HEK293 (cell line): ENCODE measurements around the gene TOM1L2.

Experiments used
- BCL11A ChIP-seq: fragments of 450-650 bp; formaldehyde crosslinking; IDR thresholded peaks from 2 replicates; pipeline ENCODE4 v1.5.1; 2016; ENCODE audit warnings: low read depth, missing biosample characterization, missing genetic modification characterization
- EGR2 ChIP-seq: fragments of 450-650 bp; formaldehyde crosslinking; IDR thresholded peaks from 2 replicates; pipeline ENCODE4 v1.5.1; 2016; ENCODE audit warnings: low read depth, missing biosample characterization, missing genetic modification characterization
- GFI1B ChIP-seq: fragments of 450-650 bp; formaldehyde crosslinking; IDR thresholded peaks from 2 replicates; pipeline ENCODE4 v1.5.1; 2016; ENCODE audit warnings: missing biosample characterization, missing genetic modification characterization
- GLI2 ChIP-seq: fragments of 450-650 bp; formaldehyde crosslinking; IDR thresholded peaks from 2 replicates; pipeline ENCODE4; 2017; ENCODE audit warnings: missing biosample characterization, missing genetic modification characterization, low read depth, borderline replicate concordance
- GLIS2 ChIP-seq: fragments of 450-650 bp; formaldehyde crosslinking; IDR thresholded peaks from 2 replicates; pipeline ENCODE4 v1.5.1; 2016; ENCODE audit warnings: missing biosample characterization, missing genetic modification characterization
- KLF10 ChIP-seq: fragments of 450-650 bp; IDR thresholded peaks from 2 replicates; pipeline ENCODE4 v1.5.1; 2018; ENCODE audit warnings: missing biosample characterization, mild to moderate bottlenecking, missing genetic modification characterization
- PRDM10 ChIP-seq: fragments of 450-650 bp; formaldehyde crosslinking; IDR thresholded peaks from 2 replicates; pipeline ENCODE4 v1.5.1; 2016; ENCODE audit warnings: missing biosample characterization, missing genetic modification characterization
- SALL2 ChIP-seq: fragments of 450-650 bp; formaldehyde crosslinking; IDR thresholded peaks from 2 replicates; pipeline ENCODE4 v1.5.0; 2017; ENCODE audit warnings: missing biosample characterization, mild to moderate bottlenecking, missing genetic modification characterization, borderline replicate concordance
- TCF7L2 ChIP-seq: IDR thresholded peaks from 2 replicates; pipeline ENCODE4 v1.6.1; 2011; ENCODE audit warnings: low read depth, mild to moderate bottlenecking, inconsistent platforms, low read length, moderate library complexity, borderline replicate concordance
- YY2 ChIP-seq: fragments of 450-650 bp; formaldehyde crosslinking; IDR thresholded peaks from 2 replicates; pipeline ENCODE4 v1.5.1; 2016; ENCODE audit warnings: missing biosample characterization, missing genetic modification characterization
- ZBTB10 ChIP-seq: fragments of 450-650 bp; formaldehyde crosslinking; IDR thresholded peaks from 2 replicates; pipeline ENCODE4 v1.5.1; 2016; ENCODE audit warnings: missing biosample characterization, missing genetic modification characterization
- ZBTB21 ChIP-seq: fragments of 450-650 bp; formaldehyde crosslinking; IDR thresholded peaks from 2 replicates; pipeline ENCODE4 v1.5.1; 2017; ENCODE audit warnings: missing biosample characterization, missing genetic modification characterization
- ZFHX2 ChIP-seq: fragments of 450-650 bp; formaldehyde crosslinking; conservative IDR thresholded peaks from 2 replicates; pipeline ENCODE4 v1.5.1; 2016; ENCODE audit warnings: missing biosample characterization, missing genetic modification characterization
- ZNF19 ChIP-seq: fragments of 450-650 bp; formaldehyde crosslinking; IDR thresholded peaks from 2 replicates; pipeline ENCODE4; 2016; ENCODE audit warnings: missing biosample characterization, missing genetic modification characterization, low read depth
- ZNF266 ChIP-seq: fragments of 450-650 bp; formaldehyde crosslinking; IDR thresholded peaks from 2 replicates; pipeline ENCODE4 v1.5.1; 2016; ENCODE audit warnings: missing biosample characterization, missing genetic modification characterization, low read depth
- ZNF398 ChIP-seq: fragments of 450-650 bp; formaldehyde crosslinking; IDR thresholded peaks from 2 replicates; pipeline ENCODE4 v1.5.1; 2017; ENCODE audit warnings: missing biosample characterization, missing genetic modification characterization
- ZNF473 ChIP-seq: fragments of 450-650 bp; formaldehyde crosslinking; IDR thresholded peaks from 2 replicates; pipeline ENCODE4 v1.5.1; 2017; ENCODE audit warnings: missing biosample characterization, missing genetic modification characterization
- ZNF707 ChIP-seq: fragments of 450-650 bp; formaldehyde crosslinking; IDR thresholded peaks from 2 replicates; pipeline ENCODE4 v1.5.1; 2016; ENCODE audit warnings: missing biosample characterization, missing genetic modification characterization

The TOM1L2 gene

GRCh38 chr17:17921192-17922069 is 50.8 kb downstream of the TOM1L2 start (continued):
- TF ChIP-seq EGR2 (tag by site-specific recombination): peak; percentile 44
- no peak for TF ChIP-seq ZBTB10 (tag by site-specific recombination)
- no peak for TF ChIP-seq SALL2
- TF ChIP-seq GLIS2 (tag by site-specific recombination): peak; percentile 76
- peak; percentile 50; the same call in 1 of the 2 replicates for TF ChIP-seq KLF10
- TF ChIP-seq ZNF266: no peak
- no peak for TF ChIP-seq ZNF707 (tag by site-specific recombination)
- peak; percentile 38 for TF ChIP-seq PRDM10 (tag by site-specific recombination)
- TF ChIP-seq ZBTB21 (tag by site-specific recombination): no peak
- 0 out of 2 replicates have a peak, but pooled peaks have one; percentile 19 for TF ChIP-seq GFI1B (tag by site-specific recombination)
- TF ChIP-seq ZNF398: peak; percentile 63
- TF ChIP-seq ZNF19 (tag by site-specific recombination): no peak
- TF ChIP-seq TCF7L2: 0 out of 2 replicates have a peak, but pooled peaks have one; percentile 6
- peak; percentile 30; the same call in 1 of the 2 replicates for TF ChIP-seq BCL11A (tag by site-specific recombination)
- no peak for TF ChIP-seq GLI2 (tag by site-specific recombination)
- TF ChIP-seq YY2: no peak
- TF ChIP-seq ZFHX2: peak; percentile 53; the same call in 1 of the 2 replicates
- TF ChIP-seq ZNF473 (tag by site-specific recombination): no peak
- TF ChIP-seq, all 188 proteins: peak for 24
